AG10803 (cell line): Measurements from ENCODE around the gene NTN4.

ENCODE experiments used
- DNase-seq: peaks from one replicate; pipeline ENCODE4 v3.0.0; 2010; ENCODE audit warnings: low read depth
- H3K4me3 ChIP-seq: 2 replicates; pipeline ENCODE4 v1.5.1; 2011; ENCODE audit warnings: mild to moderate bottlenecking, low read length, control low read depth
- TF ChIP-seq, protein P1 (sequence below): conservative IDR thresholded peaks from 2 replicates; pipeline ENCODE4 v1.5.1; 2011; ENCODE audit warnings: mild to moderate bottlenecking, low read length, control low read depth, inconsistent platforms

Gene NTN4

DNA sequence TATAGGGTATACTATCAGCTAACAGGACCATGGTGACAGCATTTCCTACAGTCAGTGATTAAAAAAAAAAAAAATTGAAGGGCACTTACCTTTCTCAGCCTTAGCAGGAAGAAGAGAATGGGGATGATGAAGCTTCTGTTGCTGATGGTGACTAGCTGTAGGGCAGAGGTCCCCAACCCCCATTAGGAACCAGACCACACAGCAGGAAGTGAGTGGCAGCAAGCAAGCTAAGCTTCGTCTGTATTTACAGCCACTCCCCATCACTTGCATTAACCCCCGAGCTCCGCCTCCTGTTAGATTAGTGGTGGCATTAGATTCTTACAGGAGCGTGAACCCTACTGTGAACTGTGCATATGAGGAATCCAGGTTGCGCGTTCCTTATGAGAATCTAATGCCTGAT, 148.0 kb downstream of the NTN4 start:
- no peak overlapping the region for H3K4me3 ChIP-seq
- TF ChIP-seq, protein P1, sequence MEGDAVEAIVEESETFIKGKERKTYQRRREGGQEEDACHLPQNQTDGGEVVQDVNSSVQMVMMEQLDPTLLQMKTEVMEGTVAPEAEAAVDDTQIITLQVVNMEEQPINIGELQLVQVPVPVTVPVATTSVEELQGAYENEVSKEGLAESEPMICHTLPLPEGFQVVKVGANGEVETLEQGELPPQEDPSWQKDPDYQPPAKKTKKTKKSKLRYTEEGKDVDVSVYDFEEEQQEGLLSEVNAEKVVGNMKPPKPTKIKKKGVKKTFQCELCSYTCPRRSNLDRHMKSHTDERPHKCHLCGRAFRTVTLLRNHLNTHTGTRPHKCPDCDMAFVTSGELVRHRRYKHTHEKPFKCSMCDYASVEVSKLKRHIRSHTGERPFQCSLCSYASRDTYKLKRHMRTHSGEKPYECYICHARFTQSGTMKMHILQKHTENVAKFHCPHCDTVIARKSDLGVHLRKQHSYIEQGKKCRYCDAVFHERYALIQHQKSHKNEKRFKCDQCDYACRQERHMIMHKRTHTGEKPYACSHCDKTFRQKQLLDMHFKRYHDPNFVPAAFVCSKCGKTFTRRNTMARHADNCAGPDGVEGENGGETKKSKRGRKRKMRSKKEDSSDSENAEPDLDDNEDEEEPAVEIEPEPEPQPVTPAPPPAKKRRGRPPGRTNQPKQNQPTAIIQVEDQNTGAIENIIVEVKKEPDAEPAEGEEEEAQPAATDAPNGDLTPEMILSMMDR = no peak
- no peak for DNase-seq

DNA sequence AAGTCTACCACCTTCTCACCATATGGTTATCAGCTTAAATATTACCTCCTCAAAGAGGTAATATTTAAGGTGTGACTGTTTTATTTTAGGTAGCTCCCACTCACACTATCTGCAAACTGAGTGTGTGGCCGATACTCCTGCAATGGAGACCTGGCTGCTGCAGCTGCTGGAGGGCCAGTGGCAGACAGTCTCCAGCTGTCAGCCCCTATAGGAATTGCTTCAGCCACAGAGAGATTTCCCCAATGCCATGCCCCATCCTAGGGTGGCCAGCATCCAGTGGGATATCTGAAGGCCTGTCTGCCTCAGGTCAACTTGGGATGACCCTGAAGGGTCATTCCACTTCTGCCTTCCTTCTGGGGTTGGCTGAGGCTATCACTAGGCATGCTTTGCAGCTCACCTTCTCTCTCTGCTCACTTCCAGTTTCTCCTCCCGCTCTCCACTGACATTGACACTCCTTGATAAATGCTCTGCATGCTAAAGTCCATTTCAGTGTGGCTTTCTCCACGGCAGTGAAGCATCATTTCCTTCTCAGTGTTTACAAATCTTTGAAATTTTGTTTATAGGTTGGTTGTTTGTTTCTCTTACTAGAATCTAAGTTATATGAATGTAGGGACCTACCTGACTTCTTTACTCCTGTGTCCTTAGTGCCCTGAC, 149.1 kb downstream of the NTN4 start:
- H3K4me3 ChIP-seq = no peak overlapping the region
- DNase-seq = no peak
- TF ChIP-seq, protein P1 = no peak

DNA sequence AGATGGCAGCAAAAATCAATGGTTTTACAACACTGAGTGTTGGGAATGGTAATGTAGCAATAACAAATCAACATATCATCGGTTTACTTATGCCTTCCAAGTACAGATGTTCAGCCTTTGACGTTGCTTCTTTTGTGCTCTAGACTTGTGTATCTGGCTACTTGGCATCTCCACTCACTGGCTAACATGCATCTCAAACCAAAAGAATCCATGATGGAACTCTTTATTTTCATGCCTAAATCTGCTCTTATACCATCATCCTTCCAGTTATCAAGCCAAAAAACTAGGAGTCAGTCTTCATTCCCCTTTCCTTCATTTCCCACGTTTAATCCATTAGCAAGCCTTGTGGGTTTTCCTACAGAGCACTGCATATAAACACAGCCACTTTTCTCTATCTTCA, 150.0 kb downstream of the NTN4 start:
- no peak for DNase-seq
- H3K4me3 ChIP-seq = no peak overlapping the region
- TF ChIP-seq, protein P1 = no peak

DNA sequence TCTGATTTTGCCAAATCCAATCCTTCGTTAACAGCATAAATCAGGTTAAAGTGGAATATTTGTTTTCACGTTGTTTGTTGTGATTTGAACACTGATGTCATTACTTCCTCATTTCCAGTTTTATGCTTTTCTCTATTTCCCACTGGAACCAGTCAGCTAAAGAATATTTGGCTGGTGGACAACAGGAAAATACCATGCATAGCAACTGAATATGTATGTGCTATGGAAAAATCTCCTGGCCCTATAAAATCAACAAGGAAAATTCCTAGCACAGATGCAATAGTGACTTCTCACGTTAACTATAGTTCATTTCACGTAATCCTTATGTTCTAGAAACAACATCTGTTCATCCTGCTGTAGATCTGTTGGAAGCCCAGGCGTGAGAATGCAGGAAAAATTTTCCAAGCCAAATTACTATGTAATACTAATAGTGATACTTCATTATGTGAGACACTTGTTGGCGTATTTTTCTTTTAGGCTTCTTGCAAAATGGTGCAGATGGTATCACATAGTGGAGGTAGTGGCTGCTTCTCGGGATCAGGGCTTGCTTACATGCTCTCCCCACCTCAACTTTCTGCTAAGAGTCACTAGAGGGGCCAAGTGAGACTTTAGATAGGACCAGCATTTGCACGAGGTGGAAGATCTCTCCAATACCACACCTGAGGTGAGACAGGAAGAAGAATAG, 153.0 kb downstream of the NTN4 start:
- DNase-seq = peak; percentile 91
- H3K4me3 ChIP-seq = no peak overlapping the region
- TF ChIP-seq, protein P1 = no peak

DNA sequence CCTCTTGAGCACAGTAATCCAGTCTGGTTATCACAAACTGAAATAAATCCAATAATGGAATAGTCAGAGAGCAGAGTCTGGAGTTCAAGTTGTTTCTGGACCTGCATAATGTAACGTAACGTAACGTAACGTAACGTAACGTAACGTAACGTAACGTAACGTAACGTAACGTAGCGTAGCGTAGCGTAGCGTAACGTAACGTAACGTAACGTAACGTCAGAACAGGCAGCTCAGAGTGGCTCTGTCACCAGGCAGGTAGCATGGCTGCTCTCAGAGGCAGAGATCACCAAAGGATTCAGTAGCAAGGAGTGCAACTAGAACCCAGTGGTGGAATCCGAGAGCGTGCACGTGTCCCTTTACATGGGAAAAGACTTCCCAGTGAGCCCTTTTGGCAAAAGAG, 153.6 kb downstream of the NTN4 start:
- DNase-seq = no peak
- no peak overlapping the region for H3K4me3 ChIP-seq
- TF ChIP-seq, protein P1 = no peak

DNA sequence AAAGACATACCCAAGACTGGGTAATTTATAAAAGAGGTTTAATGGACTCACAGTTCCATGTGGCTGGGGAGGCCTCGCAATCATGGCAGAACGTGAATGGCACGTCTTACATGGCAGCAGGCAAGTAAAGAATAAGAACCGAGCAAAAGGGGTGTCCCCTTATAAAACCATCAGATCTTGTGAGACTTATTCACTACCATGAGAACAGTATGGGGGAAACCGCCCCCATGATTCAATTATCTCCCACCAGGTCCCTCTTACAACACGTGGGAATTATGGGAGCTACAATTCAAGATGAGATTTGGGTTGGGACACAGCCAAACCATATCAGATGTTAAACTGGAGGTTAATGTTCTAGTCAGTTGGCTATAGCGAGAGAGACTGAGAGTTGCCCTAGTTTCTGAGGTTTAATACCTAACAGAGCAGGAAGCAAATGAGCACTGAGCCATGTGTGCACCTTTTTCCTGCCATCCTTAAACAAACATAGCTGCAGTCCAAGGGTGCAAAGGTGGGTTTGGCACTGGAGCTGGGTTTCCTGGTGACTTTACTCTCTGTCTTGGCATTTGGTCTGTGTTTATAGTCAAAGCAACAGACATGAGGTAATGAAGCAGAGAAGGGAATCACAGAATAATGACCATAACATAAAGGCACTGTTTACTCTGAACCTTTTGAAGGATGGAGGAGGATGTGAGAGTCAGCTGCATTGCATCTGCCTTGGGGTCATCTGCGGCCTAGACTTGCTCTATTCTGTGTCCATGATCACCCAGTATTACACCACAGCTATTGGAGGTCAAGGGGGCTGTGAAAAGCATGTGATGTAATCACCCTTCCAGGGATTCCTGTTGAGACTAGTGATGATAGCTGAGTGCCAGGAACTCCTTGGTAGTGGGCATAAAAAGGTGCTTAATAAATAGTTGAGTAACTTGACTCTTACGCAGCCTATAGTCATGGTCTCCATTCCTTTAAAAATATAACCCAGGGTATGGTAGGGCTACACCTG, 155.6 kb downstream of the NTN4 start:
- DNase-seq = no peak
- TF ChIP-seq, protein P1 = no peak

More for the DNA sequence above, 155.6 kb downstream of the NTN4 start:
- H3K4me3 ChIP-seq = no peak overlapping the region
